LNCAP (cell line): ENCODE data around the gene LY6G6C.
A peak's percentile ranks its signal among the peaks of the same experiment; 100 is the strongest.

Experiments used
- TF ChIP-seq, protein P1 (sequence below): fragments of 450-650 bp; IDR thresholded peaks from 2 replicates; pipeline ENCODE4 v1.5.1; 2017; ENCODE audit warnings: mild to moderate bottlenecking

The LY6G6C gene

DNA sequence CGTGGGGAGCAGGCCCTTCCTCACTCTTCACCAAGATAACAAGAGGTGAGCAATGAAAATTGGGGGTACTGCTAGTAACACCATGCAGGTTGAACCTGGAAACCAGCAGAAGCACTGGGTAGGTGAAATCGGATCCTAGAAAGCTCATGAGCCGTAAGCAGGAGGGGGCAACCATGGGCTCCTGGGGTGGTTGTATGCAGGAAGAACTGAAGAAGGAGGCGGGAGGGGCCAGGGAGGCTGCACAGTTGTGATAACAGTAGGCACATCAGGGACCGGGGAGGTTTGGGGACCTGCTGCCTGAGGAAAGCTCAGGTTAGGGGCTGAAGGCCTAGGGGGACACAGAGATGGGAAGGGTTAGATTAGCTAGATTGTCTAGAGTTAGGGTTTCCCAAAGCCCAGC is 35.1 kb downstream of the LY6G6C start:
- TF ChIP-seq, protein P1, sequence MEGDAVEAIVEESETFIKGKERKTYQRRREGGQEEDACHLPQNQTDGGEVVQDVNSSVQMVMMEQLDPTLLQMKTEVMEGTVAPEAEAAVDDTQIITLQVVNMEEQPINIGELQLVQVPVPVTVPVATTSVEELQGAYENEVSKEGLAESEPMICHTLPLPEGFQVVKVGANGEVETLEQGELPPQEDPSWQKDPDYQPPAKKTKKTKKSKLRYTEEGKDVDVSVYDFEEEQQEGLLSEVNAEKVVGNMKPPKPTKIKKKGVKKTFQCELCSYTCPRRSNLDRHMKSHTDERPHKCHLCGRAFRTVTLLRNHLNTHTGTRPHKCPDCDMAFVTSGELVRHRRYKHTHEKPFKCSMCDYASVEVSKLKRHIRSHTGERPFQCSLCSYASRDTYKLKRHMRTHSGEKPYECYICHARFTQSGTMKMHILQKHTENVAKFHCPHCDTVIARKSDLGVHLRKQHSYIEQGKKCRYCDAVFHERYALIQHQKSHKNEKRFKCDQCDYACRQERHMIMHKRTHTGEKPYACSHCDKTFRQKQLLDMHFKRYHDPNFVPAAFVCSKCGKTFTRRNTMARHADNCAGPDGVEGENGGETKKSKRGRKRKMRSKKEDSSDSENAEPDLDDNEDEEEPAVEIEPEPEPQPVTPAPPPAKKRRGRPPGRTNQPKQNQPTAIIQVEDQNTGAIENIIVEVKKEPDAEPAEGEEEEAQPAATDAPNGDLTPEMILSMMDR: no peak

DNA sequence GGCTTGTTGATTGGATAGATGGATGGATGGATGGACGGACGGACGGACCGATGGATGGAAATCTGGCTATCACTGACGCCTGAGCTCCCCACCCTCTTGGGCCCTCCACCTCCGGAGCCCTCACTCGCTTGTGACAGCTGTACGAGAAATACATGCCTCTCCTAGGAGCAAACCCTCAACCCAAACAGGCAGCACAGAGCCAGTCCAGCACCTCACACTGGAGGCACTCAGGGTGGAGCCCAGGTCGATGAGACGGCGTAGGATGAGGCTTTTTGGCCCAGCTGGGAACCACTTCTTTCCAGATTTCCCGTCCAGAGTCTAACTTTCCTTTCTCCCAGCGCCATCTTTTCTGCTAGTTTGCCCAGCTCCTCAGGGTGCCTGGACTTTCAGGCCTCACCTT is 38.0 kb downstream of the LY6G6C start:
- TF ChIP-seq, protein P1: no peak

DNA sequence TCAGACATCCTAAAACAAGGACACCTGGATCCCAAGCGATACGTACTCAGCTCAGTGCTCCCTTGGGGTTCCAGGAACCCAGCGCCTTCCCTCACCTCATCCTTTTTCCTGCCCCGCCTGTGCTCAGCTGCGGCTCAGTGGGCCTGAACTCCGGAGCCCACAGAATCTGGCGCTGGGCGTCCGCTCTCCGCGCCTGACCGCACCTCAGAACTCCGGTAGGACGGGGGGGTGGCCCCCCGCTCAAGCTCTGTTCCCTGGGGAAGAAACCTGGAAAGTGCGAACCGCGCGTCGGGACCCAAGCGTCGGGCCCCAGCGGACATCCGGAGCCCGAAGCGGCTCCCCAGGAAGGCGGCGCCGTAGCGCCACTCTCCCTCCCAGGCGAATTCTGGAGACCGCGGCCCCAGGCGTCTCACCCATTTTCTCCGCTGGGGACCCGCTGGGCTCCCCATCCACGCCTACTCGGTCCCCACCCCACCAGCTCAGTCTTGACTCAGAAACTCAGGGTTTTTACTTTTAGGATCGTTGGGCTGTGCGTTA is 40.3 kb downstream of the LY6G6C start:
- TF ChIP-seq, protein P1: no peak

DNA sequence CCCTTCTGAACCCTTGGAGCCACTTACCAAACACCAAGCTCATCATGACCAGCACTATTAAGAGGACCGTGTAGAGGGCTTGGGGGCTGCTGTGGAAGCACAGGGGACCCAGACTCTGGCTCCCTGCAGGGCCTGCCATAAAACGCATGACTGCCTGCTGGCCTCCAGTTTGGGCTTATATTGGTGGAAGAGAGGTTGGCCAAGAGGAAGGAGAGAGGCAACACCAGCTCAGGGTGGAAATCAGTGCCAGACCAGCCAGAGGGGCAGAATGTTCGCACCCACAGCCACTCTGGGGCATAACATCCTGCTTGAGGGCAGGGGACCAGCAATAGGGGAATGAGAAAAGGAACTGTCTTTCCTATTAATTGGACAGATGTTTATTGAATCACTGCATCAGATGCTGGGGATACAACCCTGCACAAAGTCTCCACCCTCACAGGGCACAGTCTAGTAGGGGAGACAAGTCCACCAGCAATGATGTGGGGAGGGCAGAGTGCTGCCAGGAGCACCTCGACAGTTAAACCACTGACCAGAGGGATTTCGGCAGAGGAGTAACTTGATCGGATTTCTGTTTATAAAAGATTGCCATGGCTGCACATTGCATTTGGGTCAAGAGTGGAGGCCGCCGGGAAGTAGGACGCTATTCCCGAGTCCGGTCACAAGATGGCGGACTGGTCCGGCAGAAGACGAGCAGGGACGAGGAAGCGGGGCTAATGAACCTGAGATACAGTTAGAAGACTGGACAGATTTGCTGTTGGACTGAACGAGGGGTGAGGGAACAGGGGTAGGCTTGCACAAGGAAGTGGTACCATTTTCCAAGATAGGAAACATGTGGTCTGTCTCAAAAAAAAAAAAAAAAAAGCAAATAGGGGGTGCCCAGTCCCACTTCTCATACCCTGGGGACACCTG is 41.1 kb downstream of the LY6G6C start, which contains the start of gene LY6G5C:
TSS of gene LY6G5C (minus strand) at position 842 of the 909 bp plus-strand sequence. CDS start at position 148, 694 bp downstream.
- TF ChIP-seq, protein P1: peak; percentile 63

DNA sequence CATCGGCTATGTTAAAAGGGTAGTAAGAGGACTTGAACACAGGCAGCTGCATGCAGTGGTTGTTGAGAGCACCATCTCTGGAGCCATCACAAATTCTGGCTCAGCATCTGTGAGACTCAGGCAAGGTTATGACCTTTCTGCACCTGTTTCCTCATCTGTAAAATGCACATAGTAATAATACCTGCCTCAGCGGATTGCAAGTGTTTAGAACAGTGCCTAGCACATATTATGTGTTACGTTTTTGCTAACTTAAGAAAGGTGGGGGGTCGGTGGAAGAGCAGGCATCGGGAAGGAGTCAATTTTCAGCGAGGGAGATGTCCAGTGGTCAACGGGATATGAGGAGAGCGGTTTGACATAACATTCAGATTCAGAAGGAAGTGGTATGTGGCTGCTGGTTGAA is 43.6 kb downstream of the LY6G6C start:
- TF ChIP-seq, protein P1: no peak

DNA sequence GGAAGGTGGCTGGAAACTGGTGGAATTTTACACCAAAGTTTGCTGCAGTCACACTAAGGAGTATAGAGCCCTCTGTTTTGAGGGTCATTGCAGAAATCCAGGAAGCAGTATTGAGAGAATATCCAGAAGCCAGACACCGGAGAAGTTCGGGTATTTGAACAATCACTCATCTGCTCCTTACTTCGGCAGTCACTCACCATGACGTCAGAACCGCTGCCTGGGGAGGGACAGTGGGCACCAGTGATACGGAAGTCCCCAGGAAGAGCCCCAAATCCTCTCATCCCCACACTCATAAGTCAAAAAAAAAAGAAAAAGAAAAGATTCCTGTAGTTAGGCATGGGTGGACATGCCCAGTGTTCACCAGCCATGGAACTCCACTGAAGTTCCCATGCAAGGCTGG is 44.6 kb downstream of the LY6G6C start:
- TF ChIP-seq, protein P1: no peak

DNA sequence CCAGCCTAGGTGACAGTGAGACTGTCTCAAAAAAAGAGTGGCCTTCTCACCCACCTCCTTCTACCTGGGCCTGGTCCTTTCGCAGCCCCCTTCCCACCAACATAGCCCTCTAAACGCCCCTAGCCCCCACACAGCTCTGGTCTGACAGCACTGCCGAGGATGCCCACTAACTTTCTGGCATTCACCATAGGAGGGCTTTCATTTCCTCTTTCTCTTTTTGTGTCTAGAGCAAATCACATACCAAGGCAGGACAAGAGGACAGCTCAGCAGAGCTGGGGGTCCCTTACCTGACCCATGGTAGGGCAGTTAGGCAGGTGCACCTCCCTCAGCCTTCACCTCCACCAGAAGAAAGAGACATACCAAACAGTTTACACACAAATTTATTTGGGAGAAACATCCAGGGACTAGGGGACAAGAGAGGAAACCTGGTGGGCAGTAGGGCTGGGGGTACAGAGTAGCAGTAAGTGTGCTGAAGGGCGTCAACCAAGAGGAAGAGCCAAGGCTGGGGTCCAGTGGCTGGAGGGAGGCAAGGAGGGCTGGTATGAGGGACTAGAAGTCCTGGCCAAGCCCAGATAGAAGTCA is 45.1 kb downstream of the LY6G6C start:
- TF ChIP-seq, protein P1: no peak
